H9 (cell line): Measurements from ENCODE around the gene F10. TPM values are rescaled to one million over a fixed set of nuclear protein-coding genes. Genes with fewer than 3 reads are reported as not detected.

Experiments used
- DNase-seq: peaks from one replicate; pipeline ENCODE4 v3.0.0-alpha.2; 2017
- H2AFZ ChIP-seq: one replicate; pipeline ENCODE4 v1.6.1; 2013; ENCODE audit warnings: mild to moderate bottlenecking, low read length, control low read depth, moderate library complexity
- H2AK5ac ChIP-seq: 2 replicates; pipeline ENCODE4 v1.6.1; 2013; ENCODE audit warnings: low read length, control low read depth, mixed read lengths; ENCODE audit not compliant: insufficient read length
- H2BK120ac ChIP-seq: one replicate; pipeline ENCODE4 v1.6.1; 2013; ENCODE audit warnings: low read depth, mild to moderate bottlenecking, low read length, control low read depth, inconsistent platforms; ENCODE audit not compliant: poor library complexity, severe bottlenecking
- H2BK12ac ChIP-seq: 2 replicates; pipeline ENCODE4 v1.6.1; 2013; ENCODE audit warnings: low read length, control low read depth, mixed read lengths, low read depth; ENCODE audit not compliant: insufficient read length
- H2BK15ac ChIP-seq: 2 replicates; pipeline ENCODE4 v1.6.1; 2013; ENCODE audit warnings: low read depth, low read length, control low read depth
- H2BK20ac ChIP-seq: one replicate; pipeline ENCODE4 v1.6.1; 2013; ENCODE audit warnings: low read depth, mild to moderate bottlenecking, low read length, control low read depth, inconsistent platforms; ENCODE audit not compliant: poor library complexity, severe bottlenecking
- H2BK5ac ChIP-seq: 2 replicates; pipeline ENCODE4 v1.6.1; 2013; ENCODE audit warnings: low read length, control low read depth, mixed read lengths; ENCODE audit not compliant: insufficient read length
- H3K14ac ChIP-seq: 2 replicates; pipeline ENCODE4 v1.6.1; 2013; ENCODE audit warnings: low read length, control low read depth; ENCODE audit not compliant: insufficient read depth
- H3K18ac ChIP-seq: 2 replicates; pipeline ENCODE4 v1.6.1; 2013; ENCODE audit warnings: low read depth, mild to moderate bottlenecking, mixed read lengths, low read length, control low read depth; ENCODE audit not compliant: insufficient read length
- H3K23ac ChIP-seq: 2 replicates; pipeline ENCODE4 v1.6.1; 2013; ENCODE audit warnings: low read length, control low read depth, mixed read lengths, low read depth; ENCODE audit not compliant: insufficient read length
- H3K23me2 ChIP-seq: 2 replicates; pipeline ENCODE4 v1.6.1; 2013; ENCODE audit warnings: low read depth, mild to moderate bottlenecking, mixed read lengths, low read length, control low read depth; ENCODE audit not compliant: insufficient read length, poor library complexity, severe bottlenecking
- H3K27ac ChIP-seq: 2 replicates; pipeline ENCODE4 v1.5.1; 2013; ENCODE audit warnings: low read length, control low read depth, mixed read lengths, low read depth; ENCODE audit not compliant: insufficient read length
- H3K27me3 ChIP-seq: 2 replicates; pipeline ENCODE4 v1.6.1; 2013; ENCODE audit warnings: low read length, control low read depth, inconsistent platforms; ENCODE audit not compliant: insufficient read depth
- H3K4ac ChIP-seq: 2 replicates; pipeline ENCODE4 v1.6.1; 2013; ENCODE audit warnings: low read depth, mild to moderate bottlenecking, control low read depth, inconsistent platforms, low read length, moderate library complexity
- H3K4me1 ChIP-seq: 2 replicates; pipeline ENCODE4 v1.6.1; 2013; ENCODE audit warnings: low read length, control low read depth, inconsistent platforms; ENCODE audit not compliant: insufficient read depth
- H3K4me2 ChIP-seq: 2 replicates; pipeline ENCODE4 v1.6.1; 2013; ENCODE audit warnings: low read length, control low read depth, mixed read lengths; ENCODE audit not compliant: insufficient read length, insufficient read depth
- H3K56ac ChIP-seq: 2 replicates; pipeline ENCODE4 v1.6.1; 2013; ENCODE audit warnings: low read depth, mild to moderate bottlenecking, mixed read lengths, low read length, control low read depth; ENCODE audit not compliant: insufficient read length
- H3K79me1 ChIP-seq: 2 replicates; pipeline ENCODE4 v1.6.1; 2013; ENCODE audit warnings: low read depth, mild to moderate bottlenecking, moderate library complexity, low read length, control low read depth, inconsistent platforms; ENCODE audit not compliant: insufficient read depth, poor library complexity, severe bottlenecking
- H3K79me2 ChIP-seq: 2 replicates; pipeline ENCODE4 v1.6.1; 2013; ENCODE audit warnings: low read length, control low read depth, inconsistent platforms; ENCODE audit not compliant: insufficient read depth
- H3K9ac ChIP-seq: 2 replicates; pipeline ENCODE4 v1.6.1; 2013; ENCODE audit warnings: low read length, control low read depth, mixed read lengths; ENCODE audit not compliant: insufficient read length; ENCODE audit errors: extremely low read depth
- H3K9me3 ChIP-seq: one replicate; pipeline ENCODE4 v1.6.1; 2013; ENCODE audit warnings: low read depth, low read length, inconsistent platforms; ENCODE audit not compliant: control insufficient read depth
- H3T11ph ChIP-seq: one replicate; pipeline ENCODE4 v1.6.1; 2013; ENCODE audit warnings: mild to moderate bottlenecking, low read length, control low read depth, inconsistent platforms
- H4K20me1 ChIP-seq: one replicate; pipeline ENCODE4 v1.6.1; 2013; ENCODE audit not compliant: control insufficient read depth, insufficient read length, insufficient read depth
- H4K5ac ChIP-seq: 2 replicates; pipeline ENCODE4 v1.6.1; 2013; ENCODE audit warnings: low read depth, mild to moderate bottlenecking, mixed read lengths, low read length, control low read depth; ENCODE audit not compliant: insufficient read length
- H4K8ac ChIP-seq: replicated peaks from 2 replicates; pipeline ENCODE4 v1.6.1; 2013; ENCODE audit warnings: low read length, control low read depth, mixed read lengths, low read depth; ENCODE audit not compliant: insufficient read length
- H4K91ac ChIP-seq: 2 replicates; pipeline ENCODE4 v1.6.1; 2013; ENCODE audit warnings: low read depth, mild to moderate bottlenecking, moderate library complexity, mixed read lengths, low read length, control low read depth; ENCODE audit not compliant: insufficient read length
- H3K27ac Mint-ChIP-seq, 3 experiments: 2 replicates in 2 of 3; 3 replicates in 1 of 3; pipeline ENCODE4 v1.8.0; 2020 to 2021; ENCODE audit warnings: mixed read lengths in 3 of 3, mild to moderate bottlenecking in 1 of 3, moderate library complexity in 1 of 3
- H3K27me3 Mint-ChIP-seq: 2 replicates; pipeline ENCODE4 v1.8.0; 2021; ENCODE audit warnings: low read depth, mild to moderate bottlenecking, moderate library complexity, mixed read lengths
- H3K36me3 Mint-ChIP-seq, 3 experiments: 2 replicates in 2 of 3; 3 replicates in 1 of 3; pipeline ENCODE4 v1.8.0; 2020 to 2021; ENCODE audit warnings: low read depth in 3 of 3, mixed read lengths in 3 of 3; ENCODE audit not compliant: insufficient read depth in 1 of 3
- H3K4me1 Mint-ChIP-seq, 2 experiments: 2 replicates each; pipeline ENCODE4 v1.8.0; 2020; ENCODE audit warnings: mixed read lengths in 2 of 2
- H3K4me3 Mint-ChIP-seq, 2 experiments: 2 replicates in 1 of 2; 3 replicates in 1 of 2; pipeline ENCODE4 v1.8.0; 2020 to 2021; ENCODE audit warnings: mild to moderate bottlenecking in 2 of 2, mixed read lengths in 2 of 2, moderate library complexity in 1 of 2
- H3K9me3 Mint-ChIP-seq, 2 experiments: 2 replicates in 1 of 2; 3 replicates in 1 of 2; pipeline ENCODE4 v1.8.0; 2020; ENCODE audit warnings: mild to moderate bottlenecking in 2 of 2, mixed read lengths in 2 of 2, moderate library complexity in 1 of 2
- WGBS: extraction: QIAGEN DNeasy Blood & Tissue Kit; methylation state at CpG from one replicate; pipeline ENCODE4 v1.1.7; 2013; ENCODE audit warnings: missing lambda C conversion rate, low lambda C conversion rate, mixed read lengths; ENCODE audit not compliant: insufficient read length; ENCODE audit errors: extremely low coverage; 5-methylcytosine and 5-hydroxymethylcytosine counted together
- total RNA-seq: library from RNA; stranded (reverse); gene quantifications from 2 replicates; pipeline ENCODE4 v1.2.1, GENCODE V29; 2021
- TF ChIP-seq, protein P1 (sequence below): fragments of 200-600 bp; sonication (generic); conservative IDR thresholded peaks from 3 replicates; pipeline ENCODE4 v1.8.0; 2021; ENCODE audit warnings: antibody characterized with exemption, mild to moderate bottlenecking

The F10 gene
- total RNA-seq, 1 experiment from 2014 or later, result 1.7 TPM

DNA sequence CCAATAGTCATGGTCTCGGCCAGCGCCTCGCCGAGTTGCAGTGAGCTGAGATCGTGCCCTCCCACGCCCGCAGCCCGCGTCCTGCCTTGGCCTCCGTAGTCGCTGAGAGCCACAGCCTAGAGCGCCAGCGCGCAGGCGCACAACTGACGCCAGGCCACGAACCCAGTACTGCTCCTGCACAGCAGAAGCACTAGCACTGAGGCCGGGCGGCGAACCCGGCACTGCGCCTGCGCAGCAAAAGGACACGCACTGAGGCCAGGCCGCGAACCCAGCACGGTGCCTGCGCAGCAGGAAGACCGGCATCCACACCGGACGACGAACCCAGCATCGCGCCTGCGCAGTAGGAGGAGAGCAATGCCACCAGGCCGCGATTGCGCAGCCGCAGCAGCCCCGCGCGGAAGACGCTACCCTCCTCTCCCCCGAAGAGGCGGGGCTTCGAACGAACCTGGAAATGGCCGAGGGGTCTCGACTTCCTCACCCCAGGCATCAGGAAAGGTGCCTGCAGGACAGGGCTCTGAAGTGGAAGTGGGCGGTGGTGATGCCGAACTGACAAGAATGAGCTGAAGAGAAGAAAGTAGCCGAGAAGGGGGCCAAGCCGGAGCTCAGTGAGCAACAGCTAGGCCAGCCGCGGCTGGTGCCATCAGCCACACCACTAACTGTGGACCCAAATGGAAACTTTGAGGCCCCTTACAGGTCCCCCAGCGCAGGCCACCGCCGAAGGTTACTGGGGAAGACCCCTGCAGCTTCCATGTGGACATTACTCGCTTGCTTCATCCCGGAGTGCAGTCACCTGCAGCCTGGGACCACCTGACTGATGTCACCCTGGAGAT, 7.5 kb downstream of the F10 start:
- Histone ChIP-seq H2AK5ac (no peak overlapping the region), H3K23ac (no peak overlapping the region), H4K5ac (no peak overlapping the region), H2AFZ (no peak overlapping the region), H4K8ac (no peak overlapping the region), H3K79me2 (no peaks in the 10 kb centered on the region), H3K9me3 (no peaks in the 10 kb centered on the region), H3K27ac (no peak overlapping the region), H2BK5ac (no peak overlapping the region), H3K9ac (no peak overlapping the region), H3K27me3 (peaks cover 2% of the 10 kb centered on the region; the same call in 1 of the 2 replicates), H4K20me1 (no peaks in the 10 kb centered on the region), H2BK15ac (no peak overlapping the region), H3K4me1 (no peaks in the 10 kb centered on the region), H2BK120ac (no peak overlapping the region), H3K23me2 (no peaks in the 10 kb centered on the region), H3K4me2 (no peak overlapping the region), H3K14ac (no peak overlapping the region), H2BK20ac (no peak overlapping the region), H3T11ph (no peak overlapping the region), H2BK12ac (no peak overlapping the region), H3K4ac (no peak overlapping the region), H3K56ac (no peak overlapping the region), H3K18ac (no peak overlapping the region), H3K79me1 (no peaks in the 10 kb centered on the region), H4K91ac (no peak overlapping the region)
- DNase-seq, result peak; percentile 37
- Mint-ChIP-seq H3K4me3 (no peak overlapping the region; a peak in 1 of 5 replicates), H3K27me3 (peaks cover 29% of the 10 kb centered on the region), H3K9me3 (no peaks in the 10 kb centered on the region), H3K27ac (no peak overlapping the region), H3K36me3 (no peaks in the 10 kb centered on the region), H3K4me1 (peaks cover 5 to 11% of the 10 kb centered on the region in 2 experiments)
- TF ChIP-seq, protein P1, sequence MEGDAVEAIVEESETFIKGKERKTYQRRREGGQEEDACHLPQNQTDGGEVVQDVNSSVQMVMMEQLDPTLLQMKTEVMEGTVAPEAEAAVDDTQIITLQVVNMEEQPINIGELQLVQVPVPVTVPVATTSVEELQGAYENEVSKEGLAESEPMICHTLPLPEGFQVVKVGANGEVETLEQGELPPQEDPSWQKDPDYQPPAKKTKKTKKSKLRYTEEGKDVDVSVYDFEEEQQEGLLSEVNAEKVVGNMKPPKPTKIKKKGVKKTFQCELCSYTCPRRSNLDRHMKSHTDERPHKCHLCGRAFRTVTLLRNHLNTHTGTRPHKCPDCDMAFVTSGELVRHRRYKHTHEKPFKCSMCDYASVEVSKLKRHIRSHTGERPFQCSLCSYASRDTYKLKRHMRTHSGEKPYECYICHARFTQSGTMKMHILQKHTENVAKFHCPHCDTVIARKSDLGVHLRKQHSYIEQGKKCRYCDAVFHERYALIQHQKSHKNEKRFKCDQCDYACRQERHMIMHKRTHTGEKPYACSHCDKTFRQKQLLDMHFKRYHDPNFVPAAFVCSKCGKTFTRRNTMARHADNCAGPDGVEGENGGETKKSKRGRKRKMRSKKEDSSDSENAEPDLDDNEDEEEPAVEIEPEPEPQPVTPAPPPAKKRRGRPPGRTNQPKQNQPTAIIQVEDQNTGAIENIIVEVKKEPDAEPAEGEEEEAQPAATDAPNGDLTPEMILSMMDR, result no peak
- no CpG with 5 or more reads among the region's 60 CpGs for WGBS
